Pancreas (tissue), 10 donors: ENCODE measurements around the gene CDCA7L. TPM values are rescaled to one million over a fixed set of nuclear protein-coding genes. Genes with fewer than 3 reads are reported as not detected.

Experiments
- ATAC-seq, 4 donors: fragments of 200-7000 bp; cut with Tn5 transposase; one replicate each; pipeline versions ENCODE4 v1.8.0 to v1.9.1; 2020; ENCODE audit warnings: mild to moderate bottlenecking in 4 of 4, moderate library complexity in 4 of 4
- DNase-seq, 6 donors: peaks; one replicate each; pipeline ENCODE4 v3.0.0-alpha.2; 2020
- FAIRE-seq: peaks from 2 replicates; lab custom pipeline; 2012; peaks lifted over from hg19 to GRCh38; lab: Jason Lieb, UNC
- H3K27ac ChIP-seq, 4 donors: fragments of 200-600 bp; sonication (generic); 1 replicate in 3 of 4; 2 replicates in 1 of 4; pipeline versions ENCODE4 v1.5.0 to v1.8.0; 2020
- H3K27me3 ChIP-seq, 4 donors: fragments of 200-600 bp; one replicate each; pipeline ENCODE4 v1.8.0; 2021
- H3K36me3 ChIP-seq, 3 donors: fragments of 200-600 bp; sonication (generic) in 1 of 3; one replicate each; pipeline versions ENCODE4 v1.5.0 to v1.8.0; 2020 to 2021
- H3K4me1 ChIP-seq, 3 donors: fragments of 200-600 bp; one replicate each; pipeline ENCODE4 v1.8.0; 2021
- H3K4me3 ChIP-seq, 4 donors: fragments of 200-600 bp; sonication (generic) in 2 of 4; one replicate each; pipeline versions ENCODE4 v1.5.0 to v1.8.0; 2020 to 2021
- H3K9me3 ChIP-seq, 4 donors: fragments of 200-600 bp; one replicate each; pipeline ENCODE4 v1.8.0; 2021
- WGBS, 2 donors: extraction: QIAGEN DNeasy Blood & Tissue Kit; methylation state at CpG; one replicate each; pipeline ENCODE4 v1.1.7; 2013; 5-methylcytosine and 5-hydroxymethylcytosine counted together
- intact Hi-C, 3 donors: fragments of 100-400 bp; cut with DNase I; formaldehyde crosslinking; loops; one replicate each; pipeline versions ENCODE4 v1.11.1 to v1.14.2; 2022
- polyA plus RNA-seq, 2 donors: library from polyadenylated mRNA; stranded (reverse); fragments of 200-250 nt; gene quantifications; one replicate each; pipeline ENCODE4 v1.2.3, GENCODE V29; 2013
- total RNA-seq, 6 donors: library from RNA; stranded (reverse); fragmentation: NEBNext Ultra II Directional in 4 of 6; extraction: Animal tissue kit (Norgen Biotek cat#: 25700) in 4 of 6; gene quantifications; one replicate each; pipeline versions ENCODE4 v1.2.1 to v1.2.4, GENCODE V29; 2021 to 2023
- TF ChIP-seq, protein P1 (sequence below), 4 donors: fragments of 200-600 bp; sonication (generic) in 3 of 4; IDR thresholded peaks; one replicate each; pipeline versions ENCODE4 v1.5.0 to v1.8.0; 2021; ENCODE audit warnings: antibody characterized with exemption in 4 of 4
- donor health status: healthy with polysubstance abuse.
- donor health status: DM: no; HTN: no; CAD: no; lungs with moderate emphysema.
- donor health status: DM: no; HTN: no; CAD: no.
- donor health status: control.
- donor health status: control.
- donor health status: Bipolar disorder and iron deficiency.
- donor health status: DM: yes; HTN: yes; CAD: no.
- donor health status: DM: no; HTN: no; CAD: no.
- donor health status: DM: no; HTN: no; CAD: no.
- donor health status: DM: yes; HTN: yes; CAD: no.

CDCA7L gene
- total and polyA plus RNA-seq, 8 donors: 6.7 to 27.2 (median 19.9) TPM

DNA sequence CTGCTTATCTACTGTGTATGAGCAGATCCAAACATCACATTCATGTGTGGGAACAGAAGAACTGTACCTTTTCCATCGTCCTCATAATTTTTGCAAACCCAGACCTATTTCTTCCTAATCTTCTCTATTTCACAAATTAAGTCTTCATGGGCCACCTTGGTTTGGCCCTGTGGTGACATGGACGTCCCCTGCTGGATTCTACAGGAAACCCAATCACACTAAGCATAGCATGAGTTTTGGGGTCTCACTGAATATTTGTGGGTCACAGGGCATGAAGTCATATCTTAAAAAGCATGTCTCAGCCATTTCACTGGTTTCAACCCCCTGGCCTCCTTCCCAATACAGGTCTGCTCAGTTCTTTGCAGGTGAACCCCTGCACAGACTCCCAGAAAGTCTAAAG, 35.8 kb upstream of the CDCA7L start:
- Histone ChIP-seq H3K9me3 (no peaks in the 10 kb centered on the region), H3K27me3 (no peaks in the 10 kb centered on the region), H3K27ac (no peak overlapping the region), H3K36me3 (no peaks in the 10 kb centered on the region), H3K4me3 (no peak overlapping the region), H3K4me1 (no peaks in the 10 kb centered on the region)
- no peak for ATAC-seq
- TF ChIP-seq, protein P1, sequence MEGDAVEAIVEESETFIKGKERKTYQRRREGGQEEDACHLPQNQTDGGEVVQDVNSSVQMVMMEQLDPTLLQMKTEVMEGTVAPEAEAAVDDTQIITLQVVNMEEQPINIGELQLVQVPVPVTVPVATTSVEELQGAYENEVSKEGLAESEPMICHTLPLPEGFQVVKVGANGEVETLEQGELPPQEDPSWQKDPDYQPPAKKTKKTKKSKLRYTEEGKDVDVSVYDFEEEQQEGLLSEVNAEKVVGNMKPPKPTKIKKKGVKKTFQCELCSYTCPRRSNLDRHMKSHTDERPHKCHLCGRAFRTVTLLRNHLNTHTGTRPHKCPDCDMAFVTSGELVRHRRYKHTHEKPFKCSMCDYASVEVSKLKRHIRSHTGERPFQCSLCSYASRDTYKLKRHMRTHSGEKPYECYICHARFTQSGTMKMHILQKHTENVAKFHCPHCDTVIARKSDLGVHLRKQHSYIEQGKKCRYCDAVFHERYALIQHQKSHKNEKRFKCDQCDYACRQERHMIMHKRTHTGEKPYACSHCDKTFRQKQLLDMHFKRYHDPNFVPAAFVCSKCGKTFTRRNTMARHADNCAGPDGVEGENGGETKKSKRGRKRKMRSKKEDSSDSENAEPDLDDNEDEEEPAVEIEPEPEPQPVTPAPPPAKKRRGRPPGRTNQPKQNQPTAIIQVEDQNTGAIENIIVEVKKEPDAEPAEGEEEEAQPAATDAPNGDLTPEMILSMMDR (IDR thresholded peaks at IDR 0.05): no peak
- FAIRE-seq: no peak
- 44 to 63% methylated on average over 2 of the region's 2 CpGs for WGBS, 2 donors
- intact Hi-C loops: no loop called here
- no peak for DNase-seq

DNA sequence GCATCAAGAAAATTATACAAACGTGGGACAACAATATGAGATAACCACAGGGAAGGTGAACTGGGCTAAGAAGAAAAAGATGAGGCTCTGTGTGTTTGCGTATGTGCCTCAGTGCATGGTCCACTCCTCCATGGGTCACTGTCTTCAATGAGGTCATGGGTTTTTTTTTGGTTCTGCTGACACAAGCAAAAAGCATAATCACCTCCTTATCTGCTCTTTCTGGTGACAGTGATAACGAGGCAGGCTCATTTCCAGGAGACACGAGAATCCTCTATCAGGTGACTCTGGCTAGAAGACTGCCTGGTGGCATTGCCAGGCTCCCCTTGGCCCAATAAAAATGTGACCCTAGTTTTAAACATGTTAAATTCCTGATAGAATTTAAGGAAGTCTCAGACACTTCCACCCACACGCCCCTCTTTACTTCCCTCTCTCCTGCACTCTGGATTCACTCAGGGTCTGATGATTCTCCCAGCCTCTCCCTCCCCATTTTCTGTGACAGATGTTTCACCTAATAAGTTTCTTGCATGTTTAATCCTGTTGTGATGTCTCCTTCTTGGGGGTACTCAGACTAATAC, 35.3 kb upstream of the CDCA7L start:
- DNase-seq (no peak), ATAC-seq (no peak), FAIRE-seq (no peak)
- Histone ChIP-seq H3K9me3 (no peaks in the 10 kb centered on the region), H3K4me3 (no peak overlapping the region), H3K36me3 (no peaks in the 10 kb centered on the region), H3K27me3 (no peaks in the 10 kb centered on the region), H3K27ac (no peak overlapping the region), H3K4me1 (no peaks in the 10 kb centered on the region)
- 41 to 44% methylated on average over 5 of the region's 5 CpGs for WGBS, 2 donors
- TF ChIP-seq, protein P1 (IDR thresholded peaks at IDR 0.05): no peak
- intact Hi-C loops: no loop called here

DNA sequence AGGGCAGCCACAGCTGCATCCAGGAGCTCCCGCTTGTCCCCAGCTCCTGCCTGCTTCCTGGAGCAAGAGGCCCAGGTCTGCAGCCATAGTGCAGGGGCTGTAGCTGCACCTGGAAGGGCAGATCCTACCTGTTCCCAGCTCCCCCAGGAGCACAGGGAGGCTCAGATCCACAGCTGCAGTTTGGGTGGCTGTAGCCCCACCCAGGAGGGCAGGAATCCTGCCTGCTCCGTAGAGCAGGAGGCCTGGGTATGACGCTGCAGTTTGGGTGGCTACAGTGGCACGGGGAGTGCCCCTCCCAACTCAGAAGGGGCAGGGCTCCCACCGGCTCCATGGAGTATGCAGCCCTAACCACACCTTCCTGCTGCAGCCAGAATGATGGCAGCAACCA, 26.7 kb upstream of the CDCA7L start:
- no peak for ATAC-seq

DNA sequence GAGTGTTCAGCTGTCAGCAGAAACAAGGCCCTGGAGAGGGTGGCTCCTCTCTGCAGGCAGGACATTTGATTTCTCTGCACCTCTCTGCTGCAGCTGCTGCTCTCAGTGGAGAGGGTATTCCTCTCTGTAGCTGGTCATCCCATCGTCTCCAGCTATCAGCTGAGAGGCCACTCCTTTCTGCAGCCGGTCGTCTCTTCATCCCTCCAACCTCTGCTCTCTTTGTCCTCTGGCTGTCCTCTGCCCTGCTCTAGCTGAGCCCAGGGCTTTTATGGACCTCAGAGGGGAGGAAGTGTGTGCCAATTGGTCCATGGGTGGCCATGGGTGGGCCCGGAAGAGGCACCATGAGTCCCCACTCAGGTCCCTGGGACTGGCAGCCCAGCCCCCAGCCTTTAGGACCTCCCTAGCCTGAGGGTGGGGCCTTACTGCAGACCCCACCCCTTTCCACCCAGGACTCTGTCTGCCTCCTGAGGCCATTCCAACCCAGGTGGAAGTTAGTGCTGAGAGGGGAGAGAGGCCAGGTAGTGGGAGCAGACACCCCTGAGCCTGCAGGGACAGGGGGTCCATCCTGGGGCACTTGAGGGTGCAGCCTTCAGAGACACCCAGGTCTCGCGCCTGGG, 26.2 kb upstream of the CDCA7L start:
- WGBS, 2 donors: 86 to 90% methylated on average over 6 of the region's 6 CpGs
- H3K27ac ChIP-seq: no peak overlapping the region
- ATAC-seq (no peak), FAIRE-seq (no peak), DNase-seq (no peak)
- TF ChIP-seq, protein P1 (IDR thresholded peaks at IDR 0.05): no peak
- H3K4me1 ChIP-seq: no peaks in the 10 kb centered on the region
- H3K27me3 ChIP-seq: no peaks in the 10 kb centered on the region
- H3K4me3 ChIP-seq: no peak overlapping the region
- H3K9me3 ChIP-seq: no peaks in the 10 kb centered on the region
- no peaks in the 10 kb centered on the region for H3K36me3 ChIP-seq
- intact Hi-C loops: no loop called here

More for the DNA sequence above, 26.7 kb upstream of the CDCA7L start:
- TF ChIP-seq, protein P1 (IDR thresholded peaks at IDR 0.05): no peak
- Histone ChIP-seq H3K27me3 (no peaks in the 10 kb centered on the region), H3K27ac (no peak overlapping the region), H3K4me3 (no peak overlapping the region), H3K9me3 (no peaks in the 10 kb centered on the region), H3K4me1 (no peaks in the 10 kb centered on the region), H3K36me3 (no peaks in the 10 kb centered on the region)
- intact Hi-C loops: no loop called here
- FAIRE-seq (no peak), DNase-seq (no peak)
- WGBS, 2 donors: 64 to 77% methylated on average over 5 of the region's 5 CpGs

DNA sequence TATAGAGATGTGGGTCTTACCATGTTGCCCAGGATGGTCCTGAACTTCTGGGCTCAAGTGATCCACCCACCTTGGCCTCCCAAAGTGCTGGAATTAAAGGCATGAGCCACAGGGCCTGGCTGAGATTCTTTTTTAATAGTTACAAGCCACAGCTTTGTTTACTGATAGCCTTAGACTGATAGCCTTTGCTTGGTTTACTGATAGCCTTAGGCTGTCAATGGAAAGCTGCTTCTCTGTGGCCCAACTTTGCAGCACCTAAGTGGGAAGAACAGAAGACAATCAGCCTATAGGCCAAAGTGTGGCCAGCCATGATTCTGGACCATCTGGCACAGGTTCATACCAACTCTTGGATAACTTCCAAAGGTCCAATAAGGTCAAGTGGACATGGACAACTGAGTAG, 24.1 kb upstream of the CDCA7L start:
- H3K4me3 ChIP-seq: no peak overlapping the region
- no peak for ATAC-seq
- no peaks in the 10 kb centered on the region for H3K27me3 ChIP-seq
- no peak for FAIRE-seq
- intact Hi-C loops: no loop called here
- H3K9me3 ChIP-seq: no peaks in the 10 kb centered on the region
- TF ChIP-seq, protein P1 (IDR thresholded peaks at IDR 0.05): no peak
- H3K36me3 ChIP-seq: no peaks in the 10 kb centered on the region
- H3K27ac ChIP-seq: no peak overlapping the region
- no peak for DNase-seq
- no peaks in the 10 kb centered on the region for H3K4me1 ChIP-seq
